ENCODE results near the gene PREPL.
"Not testable (repeated sequence)": the region's sequence is repeated elsewhere in the genome, so short reads cannot be mapped to it uniquely, and the experiment has no call there.

Gene PREPL

GRCh38 chr2:44326548-44327264 lies 34.6 kb downstream of the PREPL start:
- no peak overlapping the region for H3K27ac Mint-ChIP-seq
- H3K27me3 Mint-ChIP-seq: no peaks in the 10 kb centered on the region
- H3K4me1 Mint-ChIP-seq (ENCODE audit: low read depth): no peaks in the 10 kb centered on the region

GRCh38 chr2:44325897-44326296 lies 35.4 kb downstream of the PREPL start:
- Mint-ChIP-seq H3K27me3 (no peaks in the 10 kb centered on the region), H3K36me3 (ENCODE audit: low read depth) (peaks cover 74% of the 10 kb centered on the region), H3K9me3 (no peaks in the 10 kb centered on the region)

More at GRCh38 chr2:44326548-44327264, 34.6 kb downstream of the PREPL start:
- H3K9me3 Mint-ChIP-seq: no peaks in the 10 kb centered on the region
- H3K4me3 Mint-ChIP-seq: no peak overlapping the region
- peaks cover 71% of the 10 kb centered on the region for H3K36me3 Mint-ChIP-seq (ENCODE audit: low read depth)

DNA sequence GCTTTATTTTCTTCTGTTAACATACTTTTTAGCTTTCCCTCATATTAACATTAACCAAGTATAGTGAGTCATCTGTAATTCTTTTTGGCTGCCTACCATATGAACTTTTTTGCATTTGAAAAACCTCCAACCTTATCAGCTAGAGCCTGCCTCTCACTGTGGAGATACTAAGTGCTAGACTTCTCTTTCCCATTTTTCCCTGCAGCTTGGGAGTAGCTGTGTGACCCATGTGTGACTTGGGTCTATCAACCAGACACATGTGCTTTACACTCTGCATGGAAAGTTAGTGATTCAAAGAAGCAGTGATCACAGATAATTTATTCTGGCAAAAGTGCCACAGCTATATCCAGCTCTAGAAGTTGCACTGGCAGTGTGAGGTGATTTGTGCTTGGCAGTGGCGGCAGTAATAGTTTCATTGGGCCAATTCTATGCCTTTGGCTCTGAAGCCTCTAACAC lies 36.3 kb downstream of the PREPL start:
- H3K4me1 Mint-ChIP-seq (ENCODE audit: low read depth): no peaks in the 10 kb centered on the region
- no peak overlapping the region for H3K4me3 Mint-ChIP-seq
- H3K9me3 Mint-ChIP-seq: no peaks in the 10 kb centered on the region
- H3K27me3 Mint-ChIP-seq: no peaks in the 10 kb centered on the region
- peak overlapping the region; percentile 70 for H3K27ac Mint-ChIP-seq
- peaks cover 73% of the 10 kb centered on the region for H3K36me3 Mint-ChIP-seq (ENCODE audit: low read depth)

More at GRCh38 chr2:44325897-44326296, 35.4 kb downstream of the PREPL start:
- H3K27ac Mint-ChIP-seq: no peak overlapping the region
- no peaks in the 10 kb centered on the region for H3K4me1 Mint-ChIP-seq (ENCODE audit: low read depth)
- H3K4me3 Mint-ChIP-seq: no peak overlapping the region

GRCh38 chr2:44321360-44321759 lies 39.9 kb downstream of the PREPL start:
- Mint-ChIP-seq H3K36me3 (ENCODE audit: low read depth) (peaks cover 75% of the 10 kb centered on the region), H3K9me3 (no peaks in the 10 kb centered on the region), H3K27me3 (no peaks in the 10 kb centered on the region), H3K4me3 (no peak overlapping the region), H3K4me1 (ENCODE audit: low read depth) (no peaks in the 10 kb centered on the region), H3K27ac (no peak overlapping the region)

- H3K9me3 Mint-ChIP-seq: no peaks in the 10 kb centered on the region
- H3K36me3 Mint-ChIP-seq (ENCODE audit: low read depth): peaks cover 77% of the 10 kb centered on the region
- no peaks in the 10 kb centered on the region for H3K4me1 Mint-ChIP-seq (ENCODE audit: low read depth)
- no peak overlapping the region for H3K4me3 Mint-ChIP-seq
- H3K27me3 Mint-ChIP-seq: no peaks in the 10 kb centered on the region
- H3K27ac Mint-ChIP-seq: no peak overlapping the region
Measured at GRCh38 chr2:44320832-44321231, 40.5 kb downstream of the PREPL start.

DNA sequence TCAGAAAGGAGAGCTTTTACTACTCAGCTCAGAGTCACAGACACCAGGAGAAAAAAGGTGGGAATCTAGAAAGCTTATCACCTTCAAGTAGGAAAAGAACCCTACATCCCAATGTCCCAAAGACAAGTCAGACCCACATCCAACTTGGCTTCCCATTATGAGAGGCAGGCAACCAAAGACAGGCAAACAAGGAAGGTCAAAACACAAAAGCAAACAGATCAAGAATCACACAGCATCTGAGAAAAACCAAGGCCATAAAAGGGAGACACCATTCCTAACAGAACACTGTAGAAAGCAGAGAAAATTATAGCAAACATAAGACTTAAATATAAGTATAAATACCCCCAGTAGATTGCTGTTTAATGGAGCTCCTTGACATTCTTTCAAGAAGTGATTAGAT lies 45.3 kb downstream of the PREPL start:
- H3K27ac Mint-ChIP-seq: no peak overlapping the region
- no peaks in the 10 kb centered on the region for H3K4me1 Mint-ChIP-seq (ENCODE audit: low read depth)
- no peaks in the 10 kb centered on the region for H3K27me3 Mint-ChIP-seq
- H3K9me3 Mint-ChIP-seq: peaks cover 26% of the 10 kb centered on the region
- H3K4me3 Mint-ChIP-seq: no peak overlapping the region
- peaks cover 81% of the 10 kb centered on the region for H3K36me3 Mint-ChIP-seq (ENCODE audit: low read depth)

GRCh38 chr2:44314362-44314761 lies 46.9 kb downstream of the PREPL start:
- Mint-ChIP-seq H3K4me1 (ENCODE audit: low read depth) (no peaks in the 10 kb centered on the region), H3K9me3 (peaks cover 32% of the 10 kb centered on the region), H3K27me3 (no peaks in the 10 kb centered on the region), H3K27ac (no peak overlapping the region), H3K4me3 (no peak overlapping the region), H3K36me3 (ENCODE audit: low read depth) (peaks cover 82% of the 10 kb centered on the region)

- H3K4me3 Mint-ChIP-seq: no peak overlapping the region
- no peaks in the 10 kb centered on the region for H3K27me3 Mint-ChIP-seq
- H3K4me1 Mint-ChIP-seq (ENCODE audit: low read depth): no peaks in the 10 kb centered on the region
- H3K9me3 Mint-ChIP-seq: peaks cover 37% of the 10 kb centered on the region
- H3K27ac Mint-ChIP-seq: no peak overlapping the region
- peaks cover 49% of the 10 kb centered on the region for H3K36me3 Mint-ChIP-seq (ENCODE audit: low read depth)
Measured at GRCh38 chr2:44310287-44310686, 51.0 kb downstream of the PREPL start.

DNA sequence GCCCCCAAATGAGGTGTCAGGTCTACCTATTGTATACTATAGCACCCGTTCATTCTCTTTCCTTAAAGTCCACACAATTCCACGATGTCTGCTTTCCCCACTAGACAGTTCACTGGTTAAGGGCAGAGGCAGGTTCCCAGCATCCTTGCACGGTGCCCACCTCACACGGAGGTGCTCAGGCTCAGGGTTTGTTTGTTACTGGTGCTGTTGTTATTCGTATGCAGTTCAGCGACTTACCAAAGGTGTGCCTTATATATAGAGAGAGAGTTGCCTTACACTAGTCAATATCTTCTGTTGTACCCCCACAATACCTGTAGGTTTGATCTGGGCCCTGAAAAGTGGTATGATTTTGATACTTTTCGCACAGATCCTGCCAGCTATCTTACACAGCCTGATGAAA lies 55.4 kb downstream of the PREPL start:
- Mint-ChIP-seq H3K27ac (no peak overlapping the region), H3K27me3 (no peaks in the 10 kb centered on the region), H3K4me3 (no peak overlapping the region), H3K4me1 (ENCODE audit: low read depth) (no peaks in the 10 kb centered on the region), H3K36me3 (ENCODE audit: low read depth) (peaks cover 6% of the 10 kb centered on the region), H3K9me3 (peaks cover 10% of the 10 kb centered on the region)

DNA sequence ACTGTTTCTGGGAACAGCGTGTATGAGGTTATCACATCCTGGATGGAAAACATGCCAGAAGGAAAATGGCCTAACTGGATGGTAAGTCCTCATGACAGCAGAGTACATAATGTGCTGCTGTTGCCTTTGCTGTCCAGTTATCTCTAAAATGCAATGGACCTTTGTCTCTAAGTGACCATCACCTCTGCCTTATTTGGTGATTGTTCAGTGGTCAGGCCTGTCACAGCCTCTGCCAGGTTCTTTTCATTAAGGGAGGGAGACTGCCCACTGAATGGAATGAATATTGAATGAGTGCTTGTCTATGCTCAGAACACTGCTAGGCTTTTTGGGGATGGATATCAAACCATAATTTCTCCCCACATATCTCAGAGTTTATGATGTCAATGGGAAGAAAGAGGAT lies 57.0 kb downstream of the PREPL start:
- H3K4me1 Mint-ChIP-seq (ENCODE audit: low read depth): no peaks in the 10 kb centered on the region
- no peak overlapping the region for H3K4me3 Mint-ChIP-seq
- peaks cover 4% of the 10 kb centered on the region for H3K9me3 Mint-ChIP-seq
- H3K27ac Mint-ChIP-seq: no peak overlapping the region
- H3K36me3 Mint-ChIP-seq (ENCODE audit: low read depth): no peaks in the 10 kb centered on the region
- peaks cover 3% of the 10 kb centered on the region for H3K27me3 Mint-ChIP-seq

- not testable (repeated sequence) for H3K4me1 Mint-ChIP-seq (ENCODE audit: low read depth); H3K27me3 Mint-ChIP-seq; H3K4me3 Mint-ChIP-seq
Measured at GRCh38 chr2:44303766-44304165, 57.5 kb downstream of the PREPL start.

DNA sequence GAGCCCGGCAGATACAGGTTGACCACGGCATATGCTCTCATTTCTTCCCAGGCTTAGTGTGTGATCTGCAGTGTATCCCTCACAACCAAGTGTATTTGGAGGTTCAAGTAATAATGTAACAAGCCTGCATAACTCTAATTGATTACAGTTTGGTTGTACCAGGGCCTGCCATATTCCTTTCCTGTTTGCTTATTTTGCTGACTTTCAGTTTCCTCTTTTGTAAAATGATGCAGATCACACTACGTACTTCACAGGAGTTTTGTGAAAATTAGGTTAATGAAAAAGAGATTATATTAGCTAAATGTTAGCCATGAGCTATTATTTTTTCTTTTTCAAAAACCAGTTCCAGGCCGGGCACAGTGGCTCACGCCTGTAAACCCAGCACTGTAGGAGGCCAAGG lies 60.2 kb downstream of the PREPL start:
- H3K27ac Mint-ChIP-seq: no peak overlapping the region
- peaks cover 11% of the 10 kb centered on the region for H3K4me1 Mint-ChIP-seq (ENCODE audit: low read depth)
- peaks cover 4% of the 10 kb centered on the region for H3K27me3 Mint-ChIP-seq
- no peaks in the 10 kb centered on the region for H3K9me3 Mint-ChIP-seq
- H3K4me3 Mint-ChIP-seq: no peak overlapping the region
- H3K36me3 Mint-ChIP-seq (ENCODE audit: low read depth): no peaks in the 10 kb centered on the region

More at GRCh38 chr2:44303766-44304165, 57.5 kb downstream of the PREPL start:
- not testable (repeated sequence) for H3K27ac Mint-ChIP-seq; H3K9me3 Mint-ChIP-seq; H3K36me3 Mint-ChIP-seq (ENCODE audit: low read depth)

DNA sequence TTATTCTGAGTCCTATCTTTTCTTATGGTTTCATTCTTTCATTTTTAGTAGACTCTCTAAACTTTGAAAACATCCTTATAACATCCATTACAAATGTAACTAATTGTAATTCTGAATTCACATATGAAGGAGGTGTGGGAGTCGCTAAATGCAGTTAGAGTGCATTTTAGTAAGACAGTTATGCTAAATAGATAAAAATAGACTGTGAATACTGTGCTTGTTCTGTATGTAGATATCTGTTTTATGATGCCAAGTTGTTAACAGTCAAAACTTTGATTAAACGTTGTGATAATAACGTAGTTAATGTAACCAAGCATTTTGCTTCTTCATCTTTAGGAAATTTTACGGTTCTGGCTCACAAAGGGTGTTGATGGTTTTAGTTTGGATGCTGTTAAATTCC lies 61.7 kb downstream of the PREPL start:
- no peaks in the 10 kb centered on the region for H3K9me3 Mint-ChIP-seq
- no peak overlapping the region for H3K27ac Mint-ChIP-seq
- H3K4me3 Mint-ChIP-seq: no peak overlapping the region
- H3K4me1 Mint-ChIP-seq (ENCODE audit: low read depth): peaks cover 13% of the 10 kb centered on the region
- H3K27me3 Mint-ChIP-seq: peaks cover 4% of the 10 kb centered on the region
- no peaks in the 10 kb centered on the region for H3K36me3 Mint-ChIP-seq (ENCODE audit: low read depth)

DNA sequence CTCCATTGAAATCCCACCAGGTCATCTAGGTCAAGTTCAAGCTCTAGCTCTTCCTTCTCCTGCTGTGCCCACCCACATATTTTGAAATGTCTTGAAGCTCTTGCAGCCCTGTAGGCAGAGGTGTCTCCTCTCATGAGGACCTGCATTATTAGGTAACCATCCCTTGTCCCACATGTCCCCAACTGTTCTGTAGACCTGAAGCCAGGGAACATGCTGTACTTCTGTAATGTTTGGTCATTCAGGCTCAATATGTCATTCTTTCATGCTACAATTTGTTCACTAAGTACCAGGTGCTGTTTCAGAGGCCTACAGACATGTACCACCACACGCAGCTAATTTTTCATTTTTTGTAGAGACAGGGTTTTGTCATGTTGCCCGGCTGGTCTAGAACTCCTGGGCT lies 63.9 kb downstream of the PREPL start:
- no peak overlapping the region for H3K4me3 Mint-ChIP-seq
- peaks cover 13% of the 10 kb centered on the region for H3K4me1 Mint-ChIP-seq (ENCODE audit: low read depth)
- H3K9me3 Mint-ChIP-seq: no peaks in the 10 kb centered on the region
- H3K36me3 Mint-ChIP-seq (ENCODE audit: low read depth): no peaks in the 10 kb centered on the region
- peaks cover 4% of the 10 kb centered on the region for H3K27me3 Mint-ChIP-seq
- H3K27ac Mint-ChIP-seq: no peak overlapping the region

- Mint-ChIP-seq H3K36me3 (ENCODE audit: low read depth) (no peaks in the 10 kb centered on the region), H3K27ac (no peak overlapping the region), H3K9me3 (no peaks in the 10 kb centered on the region), H3K4me1 (ENCODE audit: low read depth) (peaks cover 13% of the 10 kb centered on the region), H3K27me3 (peaks cover 4% of the 10 kb centered on the region), H3K4me3 (no peak overlapping the region)
Measured at GRCh38 chr2:44296653-44297052, 64.6 kb downstream of the PREPL start.

All from stimulated activated naive CD8-positive, alpha-beta T cell treated with anti-CD3 and anti-CD28 coated beads, Interleukin-15, Interleukin-2, amounts not matched to agents 100 ng/mL and 50 ng/mL, for 24 hours (primary cell).